WTC11 (cell line): ENCODE measurements around the gene BSN.
"Not testable (repeated sequence)": the region's sequence is repeated elsewhere in the genome, so short reads cannot be mapped to it uniquely, and the experiment has no call there.

Experiments used
- CREB1 ChIP-seq: sonication (generic); formaldehyde crosslinking; IDR thresholded peaks from 2 replicates; pipeline ENCODE4 v1.8.0; 2023; ENCODE audit warnings: mild to moderate bottlenecking, missing genetic modification reagents
- FOXJ3 ChIP-seq: sonication (generic); formaldehyde crosslinking; IDR thresholded peaks from 2 replicates; pipeline ENCODE4 v1.9.0; 2021; ENCODE audit warnings: missing genetic modification reagents, mild to moderate bottlenecking, borderline replicate concordance
- NR3C1 ChIP-seq: sonication (generic); formaldehyde crosslinking; conservative IDR thresholded peaks from 2 replicates; pipeline ENCODE4 v1.8.1; 2023; ENCODE audit warnings: low read depth, mild to moderate bottlenecking, missing genetic modification reagents
- SP1 ChIP-seq: sonication (generic); formaldehyde crosslinking; conservative IDR thresholded peaks from 2 replicates; pipeline ENCODE4 v1.8.1; 2022; ENCODE audit warnings: missing genetic modification reagents
- STAT6 ChIP-seq: sonication (generic); formaldehyde crosslinking; conservative IDR thresholded peaks from 2 replicates; pipeline ENCODE4 v1.8.1; 2023; ENCODE audit warnings: mild to moderate bottlenecking, low read depth, missing genetic modification reagents, moderate library complexity
- TEAD4 ChIP-seq: sonication (generic); formaldehyde crosslinking; IDR thresholded peaks from 2 replicates; pipeline ENCODE4 v1.8.0; 2022; ENCODE audit warnings: mild to moderate bottlenecking, missing genetic modification reagents
- USF2 ChIP-seq: sonication (generic); formaldehyde crosslinking; IDR thresholded peaks from 2 replicates; pipeline ENCODE4 v1.8.1; 2023; ENCODE audit warnings: mild to moderate bottlenecking, missing genetic modification reagents, moderate library complexity
- ZNF232 ChIP-seq: sonication (generic); formaldehyde crosslinking; IDR thresholded peaks from 2 replicates; pipeline ENCODE4 v1.8.0; 2022; ENCODE audit warnings: mild to moderate bottlenecking, missing genetic modification reagents
- ZNF425 ChIP-seq: fragments of 250-450 bp; sonication (Bioruptor Pico); conservative IDR thresholded peaks from 2 replicates; pipeline ENCODE4 v1.9.0; 2021; ENCODE audit warnings: mild to moderate bottlenecking
- TF ChIP-seq, protein P1 (sequence below): fragments of 200-600 bp; IDR thresholded peaks from 2 replicates; pipeline ENCODE4 v1.8.0; 2022; ENCODE audit warnings: antibody characterized with exemption
- TF ChIP-seq, protein P2 (sequence below): sonication (generic); formaldehyde crosslinking; IDR thresholded peaks from 2 replicates; pipeline ENCODE4 v1.8.0; 2022; ENCODE audit warnings: mild to moderate bottlenecking, missing genetic modification reagents
- TF ChIP-seq, protein P3 (sequence below): sonication (generic); formaldehyde crosslinking; IDR thresholded peaks from 2 replicates; pipeline ENCODE4 v1.8.1; 2022; ENCODE audit warnings: mild to moderate bottlenecking, missing genetic modification reagents, moderate library complexity, borderline replicate concordance
- TF ChIP-seq, protein P4 (sequence below): sonication (generic); formaldehyde crosslinking; IDR thresholded peaks from 2 replicates; pipeline ENCODE4 v1.8.1; 2023; ENCODE audit warnings: mild to moderate bottlenecking, missing genetic modification reagents

- TF ChIP-seq, protein P1, sequence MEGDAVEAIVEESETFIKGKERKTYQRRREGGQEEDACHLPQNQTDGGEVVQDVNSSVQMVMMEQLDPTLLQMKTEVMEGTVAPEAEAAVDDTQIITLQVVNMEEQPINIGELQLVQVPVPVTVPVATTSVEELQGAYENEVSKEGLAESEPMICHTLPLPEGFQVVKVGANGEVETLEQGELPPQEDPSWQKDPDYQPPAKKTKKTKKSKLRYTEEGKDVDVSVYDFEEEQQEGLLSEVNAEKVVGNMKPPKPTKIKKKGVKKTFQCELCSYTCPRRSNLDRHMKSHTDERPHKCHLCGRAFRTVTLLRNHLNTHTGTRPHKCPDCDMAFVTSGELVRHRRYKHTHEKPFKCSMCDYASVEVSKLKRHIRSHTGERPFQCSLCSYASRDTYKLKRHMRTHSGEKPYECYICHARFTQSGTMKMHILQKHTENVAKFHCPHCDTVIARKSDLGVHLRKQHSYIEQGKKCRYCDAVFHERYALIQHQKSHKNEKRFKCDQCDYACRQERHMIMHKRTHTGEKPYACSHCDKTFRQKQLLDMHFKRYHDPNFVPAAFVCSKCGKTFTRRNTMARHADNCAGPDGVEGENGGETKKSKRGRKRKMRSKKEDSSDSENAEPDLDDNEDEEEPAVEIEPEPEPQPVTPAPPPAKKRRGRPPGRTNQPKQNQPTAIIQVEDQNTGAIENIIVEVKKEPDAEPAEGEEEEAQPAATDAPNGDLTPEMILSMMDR: not testable (repeated sequence)
- not testable (repeated sequence) for TF ChIP-seq ZNF425 (CRISPR knock-in tag); ZNF232 (CRISPR knock-in tag); SP1 (CRISPR knock-in tag); FOXJ3; TEAD4 (CRISPR knock-in tag); NR3C1 (CRISPR knock-in tag); USF2 (CRISPR knock-in tag); CREB1 (CRISPR knock-in tag); STAT6 (CRISPR knock-in tag)
- TF ChIP-seq, protein P2, sequence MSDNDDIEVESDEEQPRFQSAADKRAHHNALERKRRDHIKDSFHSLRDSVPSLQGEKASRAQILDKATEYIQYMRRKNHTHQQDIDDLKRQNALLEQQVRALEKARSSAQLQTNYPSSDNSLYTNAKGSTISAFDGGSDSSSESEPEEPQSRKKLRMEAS (CRISPR knock-in tag): not testable (repeated sequence)
- TF ChIP-seq, protein P3, sequence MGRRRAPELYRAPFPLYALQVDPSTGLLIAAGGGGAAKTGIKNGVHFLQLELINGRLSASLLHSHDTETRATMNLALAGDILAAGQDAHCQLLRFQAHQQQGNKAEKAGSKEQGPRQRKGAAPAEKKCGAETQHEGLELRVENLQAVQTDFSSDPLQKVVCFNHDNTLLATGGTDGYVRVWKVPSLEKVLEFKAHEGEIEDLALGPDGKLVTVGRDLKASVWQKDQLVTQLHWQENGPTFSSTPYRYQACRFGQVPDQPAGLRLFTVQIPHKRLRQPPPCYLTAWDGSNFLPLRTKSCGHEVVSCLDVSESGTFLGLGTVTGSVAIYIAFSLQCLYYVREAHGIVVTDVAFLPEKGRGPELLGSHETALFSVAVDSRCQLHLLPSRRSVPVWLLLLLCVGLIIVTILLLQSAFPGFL (CRISPR knock-in tag): not testable (repeated sequence)
- TF ChIP-seq, protein P4, sequence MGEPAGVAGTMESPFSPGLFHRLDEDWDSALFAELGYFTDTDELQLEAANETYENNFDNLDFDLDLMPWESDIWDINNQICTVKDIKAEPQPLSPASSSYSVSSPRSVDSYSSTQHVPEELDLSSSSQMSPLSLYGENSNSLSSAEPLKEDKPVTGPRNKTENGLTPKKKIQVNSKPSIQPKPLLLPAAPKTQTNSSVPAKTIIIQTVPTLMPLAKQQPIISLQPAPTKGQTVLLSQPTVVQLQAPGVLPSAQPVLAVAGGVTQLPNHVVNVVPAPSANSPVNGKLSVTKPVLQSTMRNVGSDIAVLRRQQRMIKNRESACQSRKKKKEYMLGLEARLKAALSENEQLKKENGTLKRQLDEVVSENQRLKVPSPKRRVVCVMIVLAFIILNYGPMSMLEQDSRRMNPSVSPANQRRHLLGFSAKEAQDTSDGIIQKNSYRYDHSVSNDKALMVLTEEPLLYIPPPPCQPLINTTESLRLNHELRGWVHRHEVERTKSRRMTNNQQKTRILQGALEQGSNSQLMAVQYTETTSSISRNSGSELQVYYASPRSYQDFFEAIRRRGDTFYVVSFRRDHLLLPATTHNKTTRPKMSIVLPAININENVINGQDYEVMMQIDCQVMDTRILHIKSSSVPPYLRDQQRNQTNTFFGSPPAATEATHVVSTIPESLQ: not testable (repeated sequence)
Observed at GRCh38 chr3:49685103-49685502, 130.8 kb downstream of the BSN start.
